Neural cell (in vitro differentiated cells): Measurements from ENCODE around the gene LBX2. TPM values are rescaled to one million over a fixed set of nuclear protein-coding genes. Genes with fewer than 3 reads are reported as not detected.

Experiments
- H2AFZ ChIP-seq: fragments of 200-600, 300-800 bp; sonication (generic), shearing (Covaris generic); 2 replicates; pipeline ENCODE4 v1.6.0; 2014; ENCODE audit warnings: low read depth, mild to moderate bottlenecking, antibody characterized with exemption, low read length, moderate library complexity
- H3F3A ChIP-seq: fragments of 200-600 bp; shearing (Covaris generic); 2 replicates; pipeline ENCODE4 v1.6.1; 2016; ENCODE audit warnings: mild to moderate bottlenecking, moderate library complexity, mixed read lengths, antibody characterized with exemption, low read length; ENCODE audit not compliant: insufficient read depth, poor library complexity, severe bottlenecking
- H3K27ac ChIP-seq: fragments of 200-600, 300-800 bp; sonication (generic), shearing (Covaris generic); 2 replicates; pipeline ENCODE4 v1.5.1; 2014; ENCODE audit warnings: mild to moderate bottlenecking, low read length, moderate library complexity
- H3K27me3 ChIP-seq: fragments of 300-800, 200-600 bp; sonication (generic), shearing (Covaris generic); 2 replicates; pipeline ENCODE4 v1.6.0; 2014; ENCODE audit warnings: mild to moderate bottlenecking, low read depth, low read length, moderate library complexity; ENCODE audit not compliant: insufficient read depth
- H3K36me3 ChIP-seq: fragments of 300-800, 200-600 bp; sonication (generic), shearing (Covaris generic); 2 replicates; pipeline ENCODE4 v1.5.1; 2014; ENCODE audit warnings: mild to moderate bottlenecking, antibody characterized with exemption, low read length, moderate library complexity; ENCODE audit not compliant: insufficient read depth
- H3K4me2 ChIP-seq: fragments of 300-800, 200-600 bp; sonication (generic), shearing (Covaris generic); 2 replicates; pipeline ENCODE4 v1.6.0; 2014; ENCODE audit warnings: mild to moderate bottlenecking, low read length
- H3K4me3 ChIP-seq: fragments of 300-800, 200-600 bp; sonication (generic), shearing (Covaris generic); 2 replicates; pipeline ENCODE4 v1.5.1; 2014; ENCODE audit warnings: mild to moderate bottlenecking, low read length, moderate library complexity
- H3K79me2 ChIP-seq: fragments of 200-600 bp; shearing (Covaris generic); replicated peaks from 2 replicates; pipeline ENCODE4 v1.6.0; 2014; ENCODE audit warnings: mild to moderate bottlenecking, low read length, moderate library complexity; ENCODE audit not compliant: insufficient read depth
- H3K9ac ChIP-seq: fragments of 300-800, 200-600 bp; sonication (generic), shearing (Covaris generic); 2 replicates; pipeline ENCODE4 v1.6.1; 2016; ENCODE audit warnings: mild to moderate bottlenecking, low read length, mixed read lengths
- H3K9me2 ChIP-seq: fragments of 200-600 bp; shearing (Covaris generic); 2 replicates; pipeline ENCODE4 v1.6.1; 2016; ENCODE audit warnings: mild to moderate bottlenecking, low read length, mixed read lengths; ENCODE audit not compliant: insufficient read depth
- H3K9me3 ChIP-seq: fragments of 200-600, 300-800 bp; sonication (generic), shearing (Covaris generic); 2 replicates; pipeline ENCODE4 v1.6.1; 2016; ENCODE audit warnings: mild to moderate bottlenecking, mixed run types, low read length, moderate library complexity, mixed read lengths
- H4K20me1 ChIP-seq: fragments of 200-600 bp; shearing (Covaris generic); 2 replicates; pipeline ENCODE4 v1.6.1; 2016; ENCODE audit warnings: mild to moderate bottlenecking, mixed run types; ENCODE audit not compliant: insufficient read depth
- CTCF ChIP-seq: fragments of 450-650 bp; IDR thresholded peaks from 2 replicates; pipeline ENCODE4 v1.5.1; 2014; ENCODE audit warnings: antibody characterized with exemption, mild to moderate bottlenecking, moderate library complexity; ENCODE audit not compliant: poor library complexity, severe bottlenecking
- EP300 ChIP-seq: fragments of 450-650 bp; conservative IDR thresholded peaks from 2 replicates; pipeline ENCODE4 v1.6.1; 2014; ENCODE audit warnings: antibody characterized with exemption, mild to moderate bottlenecking, moderate library complexity; ENCODE audit not compliant: poor library complexity, severe bottlenecking
- EZH2 ChIP-seq: fragments of 200-600, 300-800 bp; shearing (Covaris generic), sonication (generic); IDR thresholded peaks from 2 replicates; pipeline ENCODE4 v1.6.1; 2014; ENCODE audit warnings: antibody characterized with exemption, low read length, borderline replicate concordance, mild to moderate bottlenecking; ENCODE audit not compliant: insufficient read depth, poor library complexity, severe bottlenecking
- MXI1 ChIP-seq: fragments of 450-650 bp; conservative IDR thresholded peaks from 2 replicates; pipeline ENCODE4 v1.6.1; 2014; ENCODE audit warnings: antibody characterized with exemption, mild to moderate bottlenecking; ENCODE audit not compliant: poor library complexity, severe bottlenecking
- POLR2AphosphoS5 ChIP-seq: IDR thresholded peaks from 2 replicates; pipeline ENCODE4 v1.6.1; 2012
- RAD21 ChIP-seq: fragments of 450-650 bp; conservative IDR thresholded peaks from 2 replicates; pipeline ENCODE4 v1.6.1; 2014; ENCODE audit warnings: antibody characterized with exemption, mild to moderate bottlenecking, moderate library complexity
- REST ChIP-seq: IDR thresholded peaks from 2 replicates; pipeline ENCODE4 v1.6.1; 2012; ENCODE audit warnings: borderline replicate concordance
- SMC3 ChIP-seq: fragments of 450-650 bp; conservative IDR thresholded peaks from 2 replicates; pipeline ENCODE4 v1.6.1; 2014; ENCODE audit warnings: antibody characterized with exemption, mild to moderate bottlenecking, moderate library complexity; ENCODE audit not compliant: poor library complexity
- TAF1 ChIP-seq: IDR thresholded peaks from 2 replicates; pipeline ENCODE4 v1.6.1; 2012; ENCODE audit warnings: low read depth
- polyA plus RNA-seq: library from polyadenylated mRNA; depleted of rRNA; stranded (reverse); fragments of >200 nt; gene quantifications from 2 replicates; pipeline ENCODE4 v1.2.3, GENCODE V29; 2014

LBX2 gene
- polyA plus RNA-seq, 1 donor from 2014 or later: not detected

DNA sequence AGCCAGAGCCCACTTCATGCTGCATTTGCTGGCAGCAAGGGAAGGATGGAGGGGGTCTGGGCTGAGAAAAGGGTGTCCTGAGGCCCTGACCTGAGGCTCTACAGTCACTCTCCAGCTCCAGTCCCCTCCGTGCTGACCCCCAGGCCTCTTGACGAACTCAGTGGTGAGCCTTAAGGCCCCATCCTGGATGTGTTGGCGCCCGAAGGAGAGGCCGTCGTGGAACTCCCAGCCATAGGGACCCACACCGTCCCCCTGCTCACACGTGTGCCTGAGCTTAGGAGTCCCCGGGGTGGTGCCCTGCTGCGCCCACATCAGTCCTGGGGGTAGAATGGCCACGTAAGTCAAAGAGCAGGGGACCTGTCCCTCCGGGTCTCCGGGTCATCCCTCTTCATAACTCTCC lies 35.0 kb downstream of the LBX2 start:
- no peaks in the 10 kb centered on the region for H3K27me3 ChIP-seq
- H3K9me3 ChIP-seq: no peaks in the 10 kb centered on the region
- peak overlapping the region; percentile 91 for H3K4me2 ChIP-seq
- H3K4me3 ChIP-seq: peak overlapping the region; percentile 95
- H3K79me2 ChIP-seq: peaks cover 9% of the 10 kb centered on the region
- no peaks in the 10 kb centered on the region for H3K36me3 ChIP-seq
- TF ChIP-seq RAD21 (no peak), TAF1 (no peak), EP300 (no peak), REST (no peak), EZH2 (no peak), MXI1 (no peak)
- no peaks in the 10 kb centered on the region for H3K9me2 ChIP-seq
- H3K27ac ChIP-seq: peak overlapping the region; percentile 66
- peak overlapping the region; percentile 82 for H3K9ac ChIP-seq
- H4K20me1 ChIP-seq: no peaks in the 10 kb centered on the region
- H3F3A ChIP-seq: no peaks in the 10 kb centered on the region
- H2AFZ ChIP-seq: no peak overlapping the region

- no peak overlapping the region for H3K4me3 ChIP-seq
- no peak overlapping the region for H2AFZ ChIP-seq
- no peak overlapping the region for H3K9ac ChIP-seq
- no peaks in the 10 kb centered on the region for H4K20me1 ChIP-seq
- no peaks in the 10 kb centered on the region for H3K27me3 ChIP-seq
- no peaks in the 10 kb centered on the region for H3K9me2 ChIP-seq
- peaks cover 18% of the 10 kb centered on the region for H3K79me2 ChIP-seq
- H3K9me3 ChIP-seq: no peaks in the 10 kb centered on the region
- H3F3A ChIP-seq: no peaks in the 10 kb centered on the region
- no peak for TF ChIP-seq EP300
- no peak for TF ChIP-seq MXI1
- no peak for TF ChIP-seq POLR2AphosphoS5
- no peak overlapping the region for H3K27ac ChIP-seq
- H3K4me2 ChIP-seq: no peak overlapping the region
- H3K36me3 ChIP-seq: no peaks in the 10 kb centered on the region
Observed at GRCh38 chr2:74462786-74463105, 36.7 kb downstream of the LBX2 start.

GRCh38 chr2:74462054-74462785 lies 37.2 kb downstream of the LBX2 start:
- Histone ChIP-seq H2AFZ (no peak overlapping the region), H3K9me3 (no peaks in the 10 kb centered on the region), H3F3A (no peaks in the 10 kb centered on the region), H3K9me2 (no peaks in the 10 kb centered on the region), H3K27me3 (no peaks in the 10 kb centered on the region), H3K9ac (no peak overlapping the region), H3K4me2 (no peak overlapping the region), H3K27ac (no peak overlapping the region), H3K36me3 (no peaks in the 10 kb centered on the region), H3K4me3 (no peak overlapping the region), H3K79me2 (peaks cover 18% of the 10 kb centered on the region), H4K20me1 (no peaks in the 10 kb centered on the region)
- no peak for TF ChIP-seq CTCF
- no peak for TF ChIP-seq MXI1
- no peak for TF ChIP-seq RAD21
- no peak for TF ChIP-seq TAF1
- no peak for TF ChIP-seq EZH2
- no peak for TF ChIP-seq SMC3
- no peak for TF ChIP-seq EP300
- TF ChIP-seq POLR2AphosphoS5: no peak
- no peak for TF ChIP-seq REST
